Hepatocyte (in vitro differentiated cells): ENCODE results near the gene MEG3. TPM values are rescaled to one million over a fixed set of nuclear protein-coding genes. Genes with fewer than 3 reads are reported as not detected.

Experiments used
- DNase-seq: peaks from one replicate; pipeline ENCODE4 v3.0.0-alpha.2; 2016; ENCODE audit warnings: low spot score
- H2AFZ ChIP-seq: fragments of 200-600 bp; sonication (generic); 2 replicates; pipeline ENCODE4 v1.6.0; 2016; ENCODE audit warnings: antibody characterized with exemption, mild to moderate bottlenecking
- H3K27ac ChIP-seq: fragments of 200-600 bp; sonication (generic); 2 replicates; pipeline ENCODE4 v1.5.1; 2016; ENCODE audit warnings: mild to moderate bottlenecking
- H3K27me3 ChIP-seq: fragments of 200-600 bp; sonication (generic); 2 replicates; pipeline ENCODE4 v1.6.1; 2016
- H3K36me3 ChIP-seq: fragments of 200-600 bp; sonication (generic); replicated peaks from 2 replicates; pipeline ENCODE4 v1.5.1; 2016; ENCODE audit warnings: low read depth; ENCODE audit not compliant: insufficient read depth
- H3K4me1 ChIP-seq: fragments of 200-600 bp; sonication (generic); 2 replicates; pipeline ENCODE4 v1.5.1; 2016; ENCODE audit warnings: mild to moderate bottlenecking, moderate library complexity; ENCODE audit not compliant: insufficient read depth
- H3K4me2 ChIP-seq: fragments of 200-600 bp; sonication (generic); 2 replicates; pipeline ENCODE4 v1.6.0; 2016
- H3K4me3 ChIP-seq: fragments of 200-600 bp; sonication (generic); 2 replicates; pipeline ENCODE4 v1.5.1; 2016; ENCODE audit warnings: mild to moderate bottlenecking
- H3K79me2 ChIP-seq: fragments of 200-600 bp; sonication (generic); 2 replicates; pipeline ENCODE4 v1.6.0; 2017; ENCODE audit warnings: mild to moderate bottlenecking
- H3K9me2 ChIP-seq: fragments of 200-600 bp; sonication (generic); replicated peaks from 2 replicates; pipeline ENCODE4 v1.6.0; 2017; ENCODE audit warnings: mild to moderate bottlenecking; ENCODE audit not compliant: insufficient read depth
- H3K9me3 ChIP-seq: fragments of 200-600 bp; sonication (generic); 2 replicates; pipeline ENCODE4 v1.5.1; 2016; ENCODE audit warnings: low read depth, mild to moderate bottlenecking
- H4K20me1 ChIP-seq: fragments of 200-600 bp; sonication (generic); 2 replicates; pipeline ENCODE4 v1.6.0; 2016; ENCODE audit warnings: mild to moderate bottlenecking; ENCODE audit not compliant: insufficient read depth, poor library complexity, severe bottlenecking
- EZH2 ChIP-seq: fragments of 200-600 bp; sonication (generic); IDR thresholded peaks from 2 replicates; pipeline ENCODE4 v1.6.1; 2016; ENCODE audit warnings: antibody characterized with exemption, mild to moderate bottlenecking, borderline replicate concordance
- EZH2phosphoT487 ChIP-seq: fragments of 200-600 bp; sonication (generic); IDR thresholded peaks from one replicate; pipeline ENCODE4 v1.6.1; 2018; ENCODE audit warnings: antibody characterized with exemption, mild to moderate bottlenecking, low read depth, moderate library complexity; ENCODE audit not compliant: unreplicated experiment, severe bottlenecking
- WGBS: methylation state at CpG from one replicate; pipeline ENCODE4 v1.1.6; 2016; ENCODE audit warnings: low lambda C conversion rate; ENCODE audit errors: missing lambda C conversion rate; 5-methylcytosine and 5-hydroxymethylcytosine counted together
- polyA plus RNA-seq: library from polyadenylated mRNA; unstranded; fragments of >200 nt; fragmentation: Nextera tagmentation; extraction: Ambion mirVana; gene quantifications from 2 replicates; pipeline ENCODE4 v1.2.1, GENCODE V29; 2016
- total RNA-seq: library from RNA; depleted of rRNA; stranded (reverse); fragments of >200 nt; gene quantifications from 2 replicates; pipeline ENCODE4 v1.2.3, GENCODE V29; 2014
- TF ChIP-seq, protein P1 (sequence below): fragments of 200-600 bp; sonication (generic); IDR thresholded peaks from 2 replicates; pipeline ENCODE4 v1.5.1; 2016; ENCODE audit warnings: antibody characterized with exemption, mild to moderate bottlenecking; ENCODE audit not compliant: poor library complexity

The MEG3 gene
- total and polyA plus RNA-seq, 2 experiments from 2014 or later, result not detected

DNA sequence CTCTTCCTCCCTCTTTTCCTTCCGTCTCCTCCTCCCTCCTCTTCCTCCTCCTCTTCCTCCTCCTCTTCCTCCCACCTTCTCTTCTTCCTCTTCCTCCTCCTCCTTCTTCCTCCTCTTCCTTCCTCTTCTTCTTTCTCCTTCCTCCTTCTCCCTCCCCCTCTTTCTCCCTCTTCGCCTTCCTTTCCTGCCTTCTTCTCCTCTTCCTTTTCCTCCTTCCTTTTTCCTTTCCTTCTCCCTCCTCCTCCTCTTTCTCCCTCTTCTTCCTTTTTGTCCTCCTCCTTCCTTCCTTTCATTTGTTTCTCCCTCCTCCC lies 36.0 kb downstream of the MEG3 start:
- Histone ChIP-seq H3K27me3 (no peaks in the 10 kb centered on the region), H3K27ac (no peak overlapping the region), H3K9me3 (no peaks in the 10 kb centered on the region), H2AFZ (no peak overlapping the region), H3K4me3 (no peak overlapping the region), H3K9me2 (no peaks in the 10 kb centered on the region), H4K20me1 (no peaks in the 10 kb centered on the region), H3K36me3 (no peaks in the 10 kb centered on the region), H3K4me1 (no peaks in the 10 kb centered on the region), H3K4me2 (no peak overlapping the region), H3K79me2 (no peaks in the 10 kb centered on the region)
- TF ChIP-seq, protein P1, sequence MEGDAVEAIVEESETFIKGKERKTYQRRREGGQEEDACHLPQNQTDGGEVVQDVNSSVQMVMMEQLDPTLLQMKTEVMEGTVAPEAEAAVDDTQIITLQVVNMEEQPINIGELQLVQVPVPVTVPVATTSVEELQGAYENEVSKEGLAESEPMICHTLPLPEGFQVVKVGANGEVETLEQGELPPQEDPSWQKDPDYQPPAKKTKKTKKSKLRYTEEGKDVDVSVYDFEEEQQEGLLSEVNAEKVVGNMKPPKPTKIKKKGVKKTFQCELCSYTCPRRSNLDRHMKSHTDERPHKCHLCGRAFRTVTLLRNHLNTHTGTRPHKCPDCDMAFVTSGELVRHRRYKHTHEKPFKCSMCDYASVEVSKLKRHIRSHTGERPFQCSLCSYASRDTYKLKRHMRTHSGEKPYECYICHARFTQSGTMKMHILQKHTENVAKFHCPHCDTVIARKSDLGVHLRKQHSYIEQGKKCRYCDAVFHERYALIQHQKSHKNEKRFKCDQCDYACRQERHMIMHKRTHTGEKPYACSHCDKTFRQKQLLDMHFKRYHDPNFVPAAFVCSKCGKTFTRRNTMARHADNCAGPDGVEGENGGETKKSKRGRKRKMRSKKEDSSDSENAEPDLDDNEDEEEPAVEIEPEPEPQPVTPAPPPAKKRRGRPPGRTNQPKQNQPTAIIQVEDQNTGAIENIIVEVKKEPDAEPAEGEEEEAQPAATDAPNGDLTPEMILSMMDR, result no peak
- TF ChIP-seq EZH2 (no peak), EZH2phosphoT487 (no peak)
- 100% methylated on average over 1 of the region's 2 CpGs for WGBS
- DNase-seq, result no peak

DNA sequence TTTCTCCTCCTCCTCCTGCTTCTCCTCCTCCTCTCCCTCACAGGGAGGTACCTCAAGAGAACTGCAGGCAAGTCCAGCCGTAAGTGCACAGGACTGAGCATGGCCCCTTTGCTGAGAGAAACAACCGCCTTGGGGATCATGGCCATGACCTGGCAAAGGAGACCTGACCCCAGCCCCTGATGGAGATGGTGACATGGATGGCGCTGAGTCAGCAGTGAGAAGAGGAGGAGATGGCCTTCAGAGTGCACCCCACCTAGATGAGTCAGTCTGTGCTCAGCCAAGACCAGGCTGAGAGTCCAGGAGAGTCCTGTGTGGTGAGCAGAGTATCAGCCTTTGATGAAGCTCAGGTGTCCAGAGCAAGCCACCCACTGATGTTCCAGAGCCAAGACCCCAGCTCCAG lies 36.4 kb downstream of the MEG3 start:
- TF ChIP-seq, protein P1, result no peak
- no peak for TF ChIP-seq EZH2
- TF ChIP-seq EZH2phosphoT487, result no peak
- H3K9me3 ChIP-seq, result no peaks in the 10 kb centered on the region
- WGBS, result 90% methylated on average over 3 of the region's 3 CpGs
- H3K27ac ChIP-seq, result no peak overlapping the region
- no peaks in the 10 kb centered on the region for H3K27me3 ChIP-seq
- H3K4me1 ChIP-seq, result no peaks in the 10 kb centered on the region
- no peaks in the 10 kb centered on the region for H3K79me2 ChIP-seq
- H4K20me1 ChIP-seq, result no peaks in the 10 kb centered on the region
- no peak overlapping the region for H3K4me2 ChIP-seq
- H3K9me2 ChIP-seq, result no peaks in the 10 kb centered on the region
- H3K36me3 ChIP-seq, result no peaks in the 10 kb centered on the region
- no peak for DNase-seq
- no peak overlapping the region for H3K4me3 ChIP-seq
- no peak overlapping the region for H2AFZ ChIP-seq

DNA sequence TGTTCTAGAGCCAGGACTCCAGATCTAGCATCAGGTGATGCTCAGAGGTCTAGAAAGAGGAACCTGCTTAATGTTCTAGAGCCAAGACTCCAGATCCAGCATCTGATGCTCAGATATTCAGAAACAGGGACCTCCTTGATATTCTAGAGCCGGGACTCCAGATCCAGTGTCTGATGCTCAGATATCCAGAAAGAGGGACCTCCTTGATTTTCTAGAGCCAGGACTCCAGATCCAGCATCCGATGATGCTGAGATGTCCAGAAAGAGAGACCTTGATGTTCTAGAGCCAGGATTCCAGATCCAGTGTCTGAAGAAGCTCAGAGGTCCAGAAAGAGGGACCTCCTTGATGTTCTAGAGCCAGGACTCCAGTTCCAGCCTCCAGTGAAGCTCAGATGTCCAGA lies 36.9 kb downstream of the MEG3 start:
- 95% methylated on average over 2 of the region's 2 CpGs for WGBS
- no peaks in the 10 kb centered on the region for H3K9me2 ChIP-seq
- no peak overlapping the region for H3K4me3 ChIP-seq
- no peaks in the 10 kb centered on the region for H3K9me3 ChIP-seq
- H3K36me3 ChIP-seq, result no peaks in the 10 kb centered on the region
- H3K27ac ChIP-seq, result no peak overlapping the region
- H3K79me2 ChIP-seq, result no peaks in the 10 kb centered on the region
- H3K27me3 ChIP-seq, result no peaks in the 10 kb centered on the region
- no peak overlapping the region for H3K4me2 ChIP-seq
- DNase-seq, result no peak
- H4K20me1 ChIP-seq, result no peaks in the 10 kb centered on the region
- TF ChIP-seq EZH2phosphoT487 (no peak), EZH2 (no peak)
- TF ChIP-seq, protein P1, result no peak
- no peaks in the 10 kb centered on the region for H3K4me1 ChIP-seq
- H2AFZ ChIP-seq, result no peak overlapping the region

DNA sequence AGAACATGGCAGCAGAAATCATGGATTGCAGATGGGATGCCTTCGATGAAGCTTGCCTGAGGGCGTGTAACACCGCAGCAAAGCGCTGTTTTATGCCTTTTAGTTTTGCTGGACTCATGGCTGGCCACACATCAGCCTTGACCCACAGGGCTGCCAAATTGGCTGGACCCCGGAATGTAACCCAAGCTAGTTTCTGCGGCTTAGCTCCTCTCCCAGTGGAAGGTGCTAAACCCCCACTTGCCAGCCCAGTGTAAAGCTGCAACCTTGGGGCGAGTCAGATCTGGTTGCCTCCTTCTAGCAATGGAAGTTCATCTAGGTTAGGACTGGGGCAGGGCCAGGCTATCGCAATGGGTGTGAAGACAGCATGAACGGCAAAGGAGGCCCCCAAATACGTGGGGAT lies 38.3 kb downstream of the MEG3 start:
- Histone ChIP-seq H3K4me1 (no peaks in the 10 kb centered on the region), H3K36me3 (no peaks in the 10 kb centered on the region), H3K27me3 (no peaks in the 10 kb centered on the region), H3K4me2 (no peak overlapping the region), H3K79me2 (no peaks in the 10 kb centered on the region), H3K27ac (no peak overlapping the region), H3K9me3 (no peaks in the 10 kb centered on the region), H3K4me3 (no peak overlapping the region), H4K20me1 (no peaks in the 10 kb centered on the region), H3K9me2 (no peaks in the 10 kb centered on the region), H2AFZ (no peak overlapping the region)
- TF ChIP-seq EZH2 (no peak), EZH2phosphoT487 (no peak)
- TF ChIP-seq, protein P1, result no peak
- DNase-seq, result no peak
- WGBS, result 90% methylated on average over 10 of the region's 10 CpGs
